B cell (primary cell): ENCODE data around the gene PPIL1.

Experiments used
- CTCF ChIP-seq: fragments of 200-600 bp; IDR thresholded peaks from one replicate; pipeline ENCODE4 v1.8.0; 2022; ENCODE audit warnings: antibody characterized with exemption, mild to moderate bottlenecking
- EZH2 ChIP-seq: IDR thresholded peaks from 2 replicates; pipeline ENCODE4 v1.6.1; 2012; ENCODE audit warnings: borderline replicate concordance, low read depth, mild to moderate bottlenecking, moderate library complexity, low read length; ENCODE audit not compliant: insufficient read depth, poor library complexity, severe bottlenecking

GRCh38 chr6:36813526-36813925 lies 61.1 kb downstream of the PPIL1 start:
- no peak for TF ChIP-seq CTCF
- no peak for TF ChIP-seq EZH2
